Lower leg skin (tissue), 3 donors: ENCODE data around the gene NACC1.

Experiments used
- CTCF ChIP-seq, 3 donors: fragments of 450-650 bp; IDR thresholded peaks; one replicate each; pipeline ENCODE4 v1.5.1; 2016; ENCODE audit warnings: antibody characterized with exemption in 3 of 3, mild to moderate bottlenecking in 3 of 3, moderate library complexity in 2 of 3
- POLR2A ChIP-seq, 2 donors: fragments of 450-650 bp; IDR thresholded peaks; one replicate each; pipeline ENCODE4 v1.6.1; 2016 to 2017; ENCODE audit warnings: antibody characterized with exemption in 2 of 2, mild to moderate bottlenecking in 1 of 2, moderate library complexity in 1 of 2

- TF ChIP-seq CTCF (IDR thresholded peaks at IDR 0.05), result no peak
- no peak for TF ChIP-seq POLR2A (IDR thresholded peaks at IDR 0.05)
Observed at GRCh38 chr19:13169769-13170168, 51.7 kb downstream of the NACC1 start.
